Measurements from ENCODE around the gene RPE65. TPM values are rescaled to one million over a fixed set of nuclear protein-coding genes. Genes with fewer than 3 reads are reported as not detected.

The RPE65 gene
- total and polyA plus RNA-seq, 2 of the 8 experiments (the other 6 are each of a cell fraction or from before 2014, with no cell fraction given) = not detected

DNA sequence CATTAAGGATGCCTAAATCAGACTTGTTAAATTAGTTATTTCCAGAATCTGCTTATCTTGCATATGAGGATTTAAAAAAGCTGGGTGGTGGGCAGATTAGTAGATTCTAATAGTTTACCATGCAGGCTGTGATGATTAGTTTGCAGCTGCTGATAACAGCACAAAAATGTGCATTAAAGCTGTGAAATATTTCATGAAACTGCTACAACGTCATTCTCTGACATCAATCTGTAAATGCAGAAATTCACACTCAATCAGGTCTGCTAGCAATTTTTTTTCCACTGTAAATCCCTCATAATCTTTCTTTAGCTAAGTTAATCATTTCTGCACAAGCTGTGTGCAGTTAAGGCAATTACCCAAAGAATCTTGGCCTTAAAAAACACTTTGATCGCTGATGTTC lies 9.3 kb upstream of the RPE65 start:
- POLR2A ChIA-PET (ENCODE audit: partially characterized antibody) = no interaction called here
- Histone ChIP-seq H2BK5ac (ENCODE audit: low read depth, low read length) (no peak overlapping the region), H3K23ac (ENCODE audit: insufficient read length) (no peak overlapping the region), H3K79me1 (ENCODE audit: low read depth, low read length) (no peaks in the 10 kb centered on the region), H2AK5ac (ENCODE audit: low read depth, low read length) (no peak overlapping the region), H4K91ac (replicated peaks; ENCODE audit: insufficient read length, low read length) (no peak overlapping the region), H3K79me2 (ENCODE audit: control insufficient read depth in 1 of 2, insufficient read depth in 2 of 2, low read length in 2 of 2) (no peaks in the 10 kb centered on the region), H3K4me1 (replicated peaks in 1 of 4; ENCODE audit: control insufficient read depth in 3 of 4, insufficient read depth in 4 of 4, low read length in 3 of 4) (no peaks in the 10 kb centered on the region), H3K36me3 (ENCODE audit: control insufficient read depth in 2 of 4, insufficient read depth in 4 of 4, low read length in 3 of 4) (no peaks in the 10 kb centered on the region), H3K4me2 (ENCODE audit: insufficient read depth in 1 of 2, low read depth in 2 of 2, low read length in 2 of 2) (no peak overlapping the region), H2BK20ac (ENCODE audit: low read length) (no peak overlapping the region), H4K8ac (ENCODE audit: extremely low read depth, insufficient read depth, low read length) (no peak overlapping the region), H2BK12ac (ENCODE audit: low read depth, low read length) (no peak overlapping the region), H3K27me3 (replicated peaks in 1 of 4; ENCODE audit: control insufficient read depth in 3 of 4, extremely low read depth in 1 of 4, insufficient read depth in 3 of 4, low read length in 3 of 4) (no peaks in the 10 kb centered on the region), H3K9ac (replicated peaks in 1 of 4; ENCODE audit: extremely low read depth in 1 of 4, low read depth in 3 of 4, low read length in 3 of 4) (no peak overlapping the region), H3K56ac (replicated peaks; ENCODE audit: insufficient read length, low read depth, low read length) (no peak overlapping the region), H4K20me1 (replicated peaks in 1 of 2; ENCODE audit: control insufficient read depth in 1 of 2, insufficient read depth in 2 of 2, low read length in 2 of 2) (no peaks in the 10 kb centered on the region), H3K18ac (ENCODE audit: extremely low read depth, low read length) (no peak overlapping the region), H3K27ac (ENCODE audit: low read depth, low read length) (no peak overlapping the region), H2BK120ac (replicated peaks; ENCODE audit: low read depth, low read length) (no peak overlapping the region), H3K4me3 (ENCODE audit: extremely low read depth in 1 of 4, insufficient read depth in 2 of 4, low read depth in 3 of 4, low read length in 4 of 4) (no peak overlapping the region), H2AFZ (ENCODE audit: low read length) (no peak overlapping the region), H3K9me3 (ENCODE audit: insufficient read depth in 2 of 2, low read depth in 1 of 2, low read length in 1 of 2) (0 out of 4 replicates have a peak, but pooled peaks cover 0 to 3% of the 10 kb centered on the region in 2 experiments), H4K5ac (ENCODE audit: insufficient read length, low read depth, low read length) (no peak overlapping the region), H3K23me2 (ENCODE audit: low read depth, low read length) (no peaks in the 10 kb centered on the region), H3K4ac (replicated peaks; ENCODE audit: insufficient read length, low read depth, low read length) (no peak overlapping the region), H3K14ac (ENCODE audit: insufficient read length) (no peak overlapping the region), H2BK15ac (ENCODE audit: low read length) (no peak overlapping the region)
- 89% methylated on average over 2 of the region's 2 CpGs; no CpG with 5 or more reads in 1 of the 2 experiments for WGBS, 2 experiments (ENCODE audit: extremely low coverage in 1 of 2, insufficient coverage in 1 of 2, insufficient read length in 1 of 2, insufficient replicate concordance in 2 of 2, low coverage in 1 of 2, low lambda C conversion rate in 2 of 2, missing lambda C conversion rate in 1 of 2)
- DNase-seq (ENCODE audit: low read depth in 1 of 2, low spot score in 2 of 2) (no peak), FAIRE-seq (no peak)
- CTCF ChIA-PET (ENCODE audit: partially characterized antibody) = interaction anchor here (1.2 to 1.7 kb wide), 3 partner anchors 10 to 17 kb away, joined by 3 to 7 read pairs (median 4); no protein-coding TSS in a partner anchor
- no peak for TF ChIP-seq TAF7 (optimal IDR thresholded peaks at IDR 0.05; ENCODE audit: borderline replicate concordance, low read depth, low read length)

All from H1 (cell line).